OCI-LY7 (cell line): ENCODE results near the gene PEAK3.

Experiments used
- EZH2phosphoT487 ChIP-seq: fragments of 200-600 bp; sonication (generic); IDR thresholded peaks from 2 replicates; pipeline ENCODE4 v1.6.1; 2018; ENCODE audit warnings: low read depth, borderline replicate concordance, mild to moderate bottlenecking, mixed run types, antibody characterized with exemption, low read length, moderate library complexity, mixed read lengths
- TF ChIP-seq, protein P1 (sequence below): fragments of 200-600 bp; sonication (generic); conservative IDR thresholded peaks from 2 replicates; pipeline ENCODE4 v1.5.1; 2014; ENCODE audit warnings: mild to moderate bottlenecking, antibody characterized with exemption, low read length, moderate library complexity, mixed read lengths

DNA sequence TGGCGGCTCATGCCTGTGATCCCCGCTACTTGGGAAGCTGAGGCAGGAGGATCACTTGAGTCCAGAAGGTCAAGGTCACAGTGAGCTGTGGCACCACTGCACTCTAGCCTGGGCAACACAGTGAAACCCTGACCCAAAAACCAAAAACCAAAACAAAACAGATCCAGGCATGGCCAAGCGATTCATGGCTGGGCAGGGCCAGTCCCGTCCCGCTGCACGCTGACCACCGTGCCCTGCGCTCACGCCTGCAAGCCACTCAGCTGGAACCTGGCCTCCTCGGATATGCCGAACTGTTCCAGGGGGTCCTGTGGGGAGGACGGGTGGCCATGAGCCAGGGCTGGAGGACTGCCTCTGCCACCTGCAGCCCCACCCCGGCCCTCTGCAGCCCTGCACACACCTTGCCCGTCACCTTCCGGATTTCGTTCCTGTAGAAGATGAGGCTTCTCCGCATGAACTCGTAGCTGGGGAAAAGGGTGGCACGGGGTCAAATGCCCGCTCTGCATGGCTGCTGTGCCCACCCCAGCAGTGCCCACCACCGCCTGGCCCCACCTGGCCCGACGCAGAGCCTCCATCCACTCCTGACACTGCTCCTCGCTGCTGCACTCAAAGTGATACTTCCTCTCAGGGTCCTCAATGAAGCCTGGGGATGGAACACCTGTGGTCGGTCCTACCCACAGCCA lies 48.2 kb downstream of the PEAK3 start:
- TF ChIP-seq, protein P1, sequence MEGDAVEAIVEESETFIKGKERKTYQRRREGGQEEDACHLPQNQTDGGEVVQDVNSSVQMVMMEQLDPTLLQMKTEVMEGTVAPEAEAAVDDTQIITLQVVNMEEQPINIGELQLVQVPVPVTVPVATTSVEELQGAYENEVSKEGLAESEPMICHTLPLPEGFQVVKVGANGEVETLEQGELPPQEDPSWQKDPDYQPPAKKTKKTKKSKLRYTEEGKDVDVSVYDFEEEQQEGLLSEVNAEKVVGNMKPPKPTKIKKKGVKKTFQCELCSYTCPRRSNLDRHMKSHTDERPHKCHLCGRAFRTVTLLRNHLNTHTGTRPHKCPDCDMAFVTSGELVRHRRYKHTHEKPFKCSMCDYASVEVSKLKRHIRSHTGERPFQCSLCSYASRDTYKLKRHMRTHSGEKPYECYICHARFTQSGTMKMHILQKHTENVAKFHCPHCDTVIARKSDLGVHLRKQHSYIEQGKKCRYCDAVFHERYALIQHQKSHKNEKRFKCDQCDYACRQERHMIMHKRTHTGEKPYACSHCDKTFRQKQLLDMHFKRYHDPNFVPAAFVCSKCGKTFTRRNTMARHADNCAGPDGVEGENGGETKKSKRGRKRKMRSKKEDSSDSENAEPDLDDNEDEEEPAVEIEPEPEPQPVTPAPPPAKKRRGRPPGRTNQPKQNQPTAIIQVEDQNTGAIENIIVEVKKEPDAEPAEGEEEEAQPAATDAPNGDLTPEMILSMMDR, result no peak
- TF ChIP-seq EZH2phosphoT487, result no peak
